Mesenchymal stem cell (in vitro differentiated cells and primary cell): ENCODE measurements around the gene GET3.

Experiments used
- DNase-seq: peaks from one replicate; pipeline ENCODE4 v3.0.0-alpha.2; 2013
- H2AFZ ChIP-seq: one replicate; pipeline ENCODE4 v1.6.1; 2013; ENCODE audit warnings: low read depth, mild to moderate bottlenecking, control low read depth, inconsistent platforms, low read length, moderate library complexity
- H2AK5ac ChIP-seq: 2 replicates; pipeline ENCODE4 v1.6.1; 2013; ENCODE audit warnings: low read length, moderate library complexity, mild to moderate bottlenecking, inconsistent platforms; ENCODE audit not compliant: severe bottlenecking
- H2BK120ac ChIP-seq: one replicate; pipeline ENCODE4 v1.6.1; 2013; ENCODE audit warnings: low read depth, mild to moderate bottlenecking, inconsistent platforms, low read length, moderate library complexity
- H2BK12ac ChIP-seq, 2 experiments: one replicate each; pipeline ENCODE4 v1.6.1; 2013; ENCODE audit warnings: inconsistent platforms in 2 of 2, low read length in 2 of 2, mild to moderate bottlenecking in 2 of 2, moderate library complexity in 2 of 2, control low read depth in 1 of 2
- H2BK15ac ChIP-seq: one replicate; pipeline ENCODE4 v1.6.1; 2013; ENCODE audit warnings: mild to moderate bottlenecking, low read depth, inconsistent platforms; ENCODE audit not compliant: poor library complexity, severe bottlenecking
- H2BK5ac ChIP-seq: 2 replicates; pipeline ENCODE4 v1.6.1; 2013; ENCODE audit warnings: low read depth, mild to moderate bottlenecking, low read length, control low read depth, inconsistent platforms; ENCODE audit not compliant: poor library complexity, severe bottlenecking
- H3K14ac ChIP-seq, 2 experiments: one replicate each; pipeline ENCODE4 v1.6.1; 2013; ENCODE audit warnings: inconsistent platforms in 2 of 2, low read length in 2 of 2, control low read depth in 1 of 2, mild to moderate bottlenecking in 1 of 2, moderate library complexity in 1 of 2
- H3K18ac ChIP-seq, 2 experiments: one replicate each; pipeline ENCODE4 v1.6.1; 2013; ENCODE audit warnings: inconsistent platforms in 2 of 2, low read length in 2 of 2, control low read depth in 1 of 2, low read depth in 1 of 2, mild to moderate bottlenecking in 1 of 2
- H3K23ac ChIP-seq, 2 experiments: one replicate each; pipeline ENCODE4 v1.6.1; 2013; ENCODE audit warnings: inconsistent platforms in 2 of 2, low read length in 2 of 2, mild to moderate bottlenecking in 2 of 2, moderate library complexity in 2 of 2, control low read depth in 1 of 2
- H3K27ac ChIP-seq: 2 replicates; pipeline ENCODE4 v1.5.1; 2013; ENCODE audit warnings: mild to moderate bottlenecking, moderate library complexity, low read length, control low read depth, inconsistent platforms; ENCODE audit not compliant: poor library complexity, severe bottlenecking
- H3K27me3 ChIP-seq, 2 experiments: 2 replicates each; pipeline versions ENCODE4 v1.6.1 to v1.7.0; 2013; ENCODE audit warnings: low read length in 2 of 2, mild to moderate bottlenecking in 2 of 2, moderate library complexity in 2 of 2, control low read depth in 1 of 2, inconsistent platforms in 1 of 2; ENCODE audit not compliant: control insufficient read depth in 1 of 2, insufficient read depth in 1 of 2
- H3K36me3 ChIP-seq, 2 experiments: 2 replicates each; pipeline versions ENCODE4 v1.6.1 to v1.7.0; 2013; ENCODE audit warnings: low read length in 2 of 2, control low read depth in 1 of 2, inconsistent platforms in 1 of 2, low read depth in 1 of 2, mild to moderate bottlenecking in 1 of 2; ENCODE audit not compliant: insufficient read depth in 2 of 2, control insufficient read depth in 1 of 2
- H3K4ac ChIP-seq, 2 experiments: one replicate each; pipeline ENCODE4 v1.6.1; 2013; ENCODE audit warnings: inconsistent platforms in 2 of 2, low read length in 2 of 2, mild to moderate bottlenecking in 2 of 2, moderate library complexity in 2 of 2, control low read depth in 1 of 2, low read depth in 1 of 2
- H3K4me1 ChIP-seq: 2 replicates; pipeline ENCODE4 v1.6.1; 2013; ENCODE audit warnings: low read depth, low read length, control low read depth; ENCODE audit not compliant: control insufficient read depth, insufficient read depth
- H3K4me2 ChIP-seq: 2 replicates; pipeline ENCODE4 v1.6.1; 2013; ENCODE audit warnings: low read length, mild to moderate bottlenecking, inconsistent platforms; ENCODE audit not compliant: poor library complexity, severe bottlenecking
- H3K4me3 ChIP-seq, 2 experiments: 2 replicates each; pipeline versions ENCODE4 v1.5.1 to v1.7.0; 2013; ENCODE audit warnings: low read length in 2 of 2, mild to moderate bottlenecking in 2 of 2, control low read depth in 1 of 2, low read depth in 1 of 2; ENCODE audit not compliant: insufficient read depth in 1 of 2
- H3K79me1 ChIP-seq: replicated peaks from 2 replicates; pipeline ENCODE4 v1.6.1; 2013; ENCODE audit warnings: mild to moderate bottlenecking, control low read depth, low read length, inconsistent platforms; ENCODE audit not compliant: poor library complexity, severe bottlenecking
- H3K9ac ChIP-seq: 2 replicates; pipeline ENCODE4 v1.7.0; 2013; ENCODE audit warnings: mild to moderate bottlenecking, low read length, moderate library complexity
- H3K9me3 ChIP-seq: 2 replicates; pipeline ENCODE4 v1.7.0; 2013; ENCODE audit warnings: mild to moderate bottlenecking, low read length; ENCODE audit not compliant: control insufficient read depth
- H4K8ac ChIP-seq: one replicate; pipeline ENCODE4 v1.6.1; 2013; ENCODE audit warnings: inconsistent platforms, mild to moderate bottlenecking, low read length, moderate library complexity
- H4K91ac ChIP-seq: one replicate; pipeline ENCODE4 v1.6.1; 2013; ENCODE audit warnings: mild to moderate bottlenecking, low read length, inconsistent platforms
- WGBS: methylation state at CpG from one replicate; pipeline ENCODE4 v1.1.7; 2013; ENCODE audit warnings: mixed read lengths; 5-methylcytosine and 5-hydroxymethylcytosine counted together

The GET3 gene

DNA sequence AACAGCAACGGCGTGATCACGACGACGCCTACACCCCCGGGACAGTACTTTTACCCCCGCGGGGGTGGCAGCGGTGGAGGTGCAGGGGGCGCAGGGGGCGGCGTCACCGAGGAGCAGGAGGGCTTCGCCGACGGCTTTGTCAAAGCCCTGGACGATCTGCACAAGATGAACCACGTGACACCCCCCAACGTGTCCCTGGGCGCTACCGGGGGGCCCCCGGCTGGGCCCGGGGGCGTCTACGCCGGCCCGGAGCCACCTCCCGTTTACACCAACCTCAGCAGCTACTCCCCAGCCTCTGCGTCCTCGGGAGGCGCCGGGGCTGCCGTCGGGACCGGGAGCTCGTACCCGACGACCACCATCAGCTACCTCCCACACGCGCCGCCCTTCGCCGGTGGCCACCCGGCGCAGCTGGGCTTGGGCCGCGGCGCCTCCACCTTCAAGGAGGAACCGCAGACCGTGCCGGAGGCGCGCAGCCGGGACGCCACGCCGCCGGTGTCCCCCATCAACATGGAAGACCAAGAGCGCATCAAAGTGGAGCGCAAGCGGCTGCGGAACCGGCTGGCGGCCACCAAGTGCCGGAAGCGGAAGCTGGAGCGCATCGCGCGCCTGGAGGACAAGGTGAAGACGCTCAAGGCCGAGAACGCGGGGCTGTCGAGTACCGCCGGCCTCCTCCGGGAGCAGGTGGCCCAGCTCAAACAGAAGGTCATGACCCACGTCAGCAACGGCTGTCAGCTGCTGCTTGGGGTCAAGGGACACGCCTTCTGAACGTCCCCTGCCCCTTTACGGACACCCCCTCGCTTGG is 55.0 kb downstream of the GET3 start:
- peak overlapping the region; percentile 95 for H3K4me2 ChIP-seq
- peak overlapping the region; percentile 87 for H2BK15ac ChIP-seq
- H2AFZ ChIP-seq, result no peak overlapping the region
- H3K14ac ChIP-seq, result peak overlapping the region in 1 of 2 experiments; percentile 100
- H2BK12ac ChIP-seq, result peak overlapping the region in 1 of 2 experiments; percentile 90
- H2AK5ac ChIP-seq, result peak overlapping the region; percentile 26
- no peaks in the 10 kb centered on the region for H3K9me3 ChIP-seq
- peak overlapping the region; percentile 82 to 98 for H3K23ac ChIP-seq
- WGBS, result under 1% methylated on average over 53 of the region's 84 CpGs
- peak overlapping the region; percentile 85 for H3K27ac ChIP-seq
- H3K9ac ChIP-seq, result peak overlapping the region; percentile 99
- no peaks in the 10 kb centered on the region for H3K27me3 ChIP-seq
- H3K79me1 ChIP-seq, result no peaks in the 10 kb centered on the region
- H3K18ac ChIP-seq, result peak overlapping the region; percentile 97 to 99
- peak overlapping the region; percentile 84 to 89 for H3K4ac ChIP-seq
- H3K4me3 ChIP-seq, result peak overlapping the region; percentile 86 to 99
- no peak overlapping the region for H2BK120ac ChIP-seq
- H3K4me1 ChIP-seq, result peaks cover 38% of the 10 kb centered on the region
- peak overlapping the region; percentile 67 for H4K91ac ChIP-seq
- peak overlapping the region; percentile 33 for H4K8ac ChIP-seq
- peak overlapping the region; percentile 93 for H2BK5ac ChIP-seq
- H3K36me3 ChIP-seq, result peaks cover 0 to 8% of the 10 kb centered on the region in 2 experiments
- peak; percentile 55 for DNase-seq

DNA sequence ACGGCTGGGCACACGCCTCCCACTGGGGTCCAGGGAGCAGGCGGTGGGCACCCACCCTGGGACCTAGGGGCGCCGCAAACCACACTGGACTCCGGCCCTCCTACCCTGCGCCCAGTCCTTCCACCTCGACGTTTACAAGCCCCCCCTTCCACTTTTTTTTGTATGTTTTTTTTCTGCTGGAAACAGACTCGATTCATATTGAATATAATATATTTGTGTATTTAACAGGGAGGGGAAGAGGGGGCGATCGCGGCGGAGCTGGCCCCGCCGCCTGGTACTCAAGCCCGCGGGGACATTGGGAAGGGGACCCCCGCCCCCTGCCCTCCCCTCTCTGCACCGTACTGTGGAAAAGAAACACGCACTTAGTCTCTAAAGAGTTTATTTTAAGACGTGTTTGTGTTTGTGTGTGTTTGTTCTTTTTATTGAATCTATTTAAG is 55.6 kb downstream of the GET3 start:
- Histone ChIP-seq H3K9ac (peak overlapping the region; percentile 99), H3K4me1 (peaks cover 38% of the 10 kb centered on the region), H3K27me3 (no peaks in the 10 kb centered on the region), H3K36me3 (peaks cover 0 to 10% of the 10 kb centered on the region in 2 experiments), H4K8ac (peak overlapping the region; percentile 16), H3K79me1 (no peaks in the 10 kb centered on the region), H3K23ac (peak overlapping the region in 1 of 2 experiments; percentile 98), H3K4ac (peak overlapping the region in 1 of 2 experiments; percentile 75), H2BK12ac (peak overlapping the region in 1 of 2 experiments; percentile 45), H2AFZ (no peak overlapping the region), H3K4me2 (peak overlapping the region; percentile 95), H4K91ac (peak overlapping the region; percentile 30), H3K18ac (peak overlapping the region; percentile 97 to 99), H2AK5ac (peak overlapping the region; percentile 26), H3K4me3 (peak overlapping the region; percentile 86 to 99), H2BK5ac (peak overlapping the region; percentile 93), H2BK120ac (peak overlapping the region; percentile 8), H2BK15ac (no peak overlapping the region), H3K14ac (peak overlapping the region; percentile 9 to 100), H3K27ac (peak overlapping the region; percentile 83), H3K9me3 (no peaks in the 10 kb centered on the region)
- DNase-seq, result no peak
- 0% methylated on average over 11 of the region's 22 CpGs for WGBS

GRCh38 chr19:12793290-12794195 is 56.2 kb downstream of the GET3 start:
- Histone ChIP-seq H3K4me2 (peak overlapping the region; percentile 95), H2BK12ac (peak overlapping the region; percentile 45 to 72), H3K4me3 (peak overlapping the region; percentile 67 to 99), H2BK15ac (peak overlapping the region; percentile 97), H2AFZ (no peak overlapping the region), H3K4ac (peak overlapping the region; percentile 92 to 94), H2BK5ac (peak overlapping the region; percentile 74), H3K27ac (peak overlapping the region; percentile 83), H3K4me1 (peaks cover 35% of the 10 kb centered on the region), H2BK120ac (peak overlapping the region; percentile 97), H3K14ac (no peak overlapping the region), H4K91ac (peak overlapping the region; percentile 96), H4K8ac (peak overlapping the region; percentile 67), H3K9me3 (no peaks in the 10 kb centered on the region), H3K18ac (peak overlapping the region; percentile 96 to 99), H3K9ac (peak overlapping the region; percentile 99), H2AK5ac (no peak overlapping the region), H3K79me1 (no peaks in the 10 kb centered on the region), H3K36me3 (peaks cover under 1 to 10% of the 10 kb centered on the region in 2 experiments), H3K23ac (no peak overlapping the region), H3K27me3 (no peaks in the 10 kb centered on the region)
- peak; percentile 95 for DNase-seq
- WGBS, result under 1% methylated on average over 68 of the region's 81 CpGs
